HepG2 (cell line): Measurements from ENCODE around the gene HHIPL2. TPM values are rescaled to one million over a fixed set of nuclear protein-coding genes. Genes with fewer than 3 reads are reported as not detected.

ENCODE experiments used
- ATAC-seq: fragments of 200-7000 bp; cut with Tn5 transposase; 3 replicates; pipeline ENCODE4 v1.9.1; 2020; ENCODE audit warnings: mild to moderate bottlenecking, moderate library complexity
- BruUV-seq: library from RNA; stranded (reverse); fragments of 400-500 nt; replicated peaks from 2 replicates; lab custom pipeline; 2021; lab: Mats Ljungman, UMichigan
- CTCF ChIA-PET: fragments of 300-600 bp; formaldehyde crosslinking; extraction: SDS; loops from one replicate; lab custom pipeline; 2021; ENCODE audit warnings: low total read pairs, inconsistent platforms, low intra/inter-chr PET ratio; lab: Yijun Ruan, JAX
- POLR2A ChIA-PET: fragments of 350-600 bp; sonication (Branson Sonifier 250); formaldehyde crosslinking; loops from one replicate; lab custom pipeline; 2020; ENCODE audit warnings: antibody characterized with exemption, inconsistent platforms; lab: Yijun Ruan, JAX
- DNase-seq: peaks from one replicate; pipeline ENCODE4 v3.0.0-alpha.2; 2015; ENCODE audit warnings: low spot score
- FAIRE-seq: peaks from 3 replicates; lab custom pipeline; 2011; peaks lifted over from hg19 to GRCh38; lab: Jason Lieb, UNC
- H2AFZ ChIP-seq: one replicate; pipeline ENCODE4 v1.6.1; 2011; ENCODE audit warnings: low read length, inconsistent platforms
- H3K27ac ChIP-seq: fragments of 300-600 bp; 3 replicates; pipeline ENCODE4 v1.8.0; 2011; ENCODE audit warnings: mixed run types, mild to moderate bottlenecking, mixed read lengths, low read length, inconsistent platforms; ENCODE audit not compliant: insufficient read depth; ENCODE audit errors: extremely low read length
- H3K27me3 ChIP-seq, 2 experiments: fragments of 200-600 bp in 1 of 2; 2 replicates in 1 of 2; 3 replicates in 1 of 2; pipeline versions ENCODE4 v1.6.0 to v1.8.0; 2011; ENCODE audit warnings: low read length in 2 of 2, mild to moderate bottlenecking in 2 of 2, moderate library complexity in 2 of 2, inconsistent platforms in 1 of 2; ENCODE audit not compliant: insufficient read depth in 2 of 2, control insufficient read depth in 1 of 2
- H3K36me3 ChIP-seq, 2 experiments: fragments of 200-600 bp in 1 of 2; replicated peaks in 1 of 2; 2 replicates in 1 of 2; 3 replicates in 1 of 2; pipeline versions ENCODE4 v1.5.1 to v1.8.0; 2011; ENCODE audit warnings: low read length in 2 of 2, inconsistent platforms in 1 of 2; ENCODE audit not compliant: insufficient read depth in 2 of 2, control insufficient read depth in 1 of 2
- H3K4me1 ChIP-seq: 2 replicates; pipeline ENCODE4 v1.5.1; 2012; ENCODE audit warnings: low read length, inconsistent platforms; ENCODE audit not compliant: insufficient read depth
- H3K4me2 ChIP-seq: 2 replicates; pipeline ENCODE4 v1.6.0; 2011; ENCODE audit warnings: low read depth, low read length, inconsistent platforms
- H3K4me3 ChIP-seq, 3 experiments: fragments of 200-600 bp in 1 of 3; sonication (generic), shearing (Covaris generic) in 1 of 3; replicated peaks in 1 of 3; 2 replicates each; pipeline ENCODE4 v1.5.1; 2011 to 2016; ENCODE audit warnings: low read length in 3 of 3, inconsistent platforms in 2 of 3, low read depth in 2 of 3, mild to moderate bottlenecking in 2 of 3, control low read depth in 1 of 3, mixed read lengths in 1 of 3; ENCODE audit not compliant: insufficient read depth in 1 of 3
- H3K79me2 ChIP-seq: one replicate; pipeline ENCODE4 v1.6.1; 2011; ENCODE audit warnings: low read length, inconsistent platforms; ENCODE audit not compliant: insufficient read depth
- H3K9ac ChIP-seq: 2 replicates; pipeline ENCODE4 v1.6.0; 2011; ENCODE audit warnings: mild to moderate bottlenecking, low read depth, low read length, inconsistent platforms; ENCODE audit not compliant: insufficient read depth
- H3K9me3 ChIP-seq: 2 replicates; pipeline ENCODE4 v1.5.1; 2012; ENCODE audit warnings: mild to moderate bottlenecking, low read length
- H4K20me1 ChIP-seq: 2 replicates; pipeline ENCODE4 v1.6.0; 2011; ENCODE audit warnings: inconsistent platforms, mild to moderate bottlenecking, low read length, moderate library complexity; ENCODE audit not compliant: insufficient read depth
- AHDC1 ChIP-seq: sonication (generic); formaldehyde crosslinking; IDR thresholded peaks from 2 replicates; pipeline ENCODE4 v1.5.1; 2020; ENCODE audit warnings: mild to moderate bottlenecking, missing genetic modification reagents, borderline replicate concordance
- ARHGAP35 ChIP-seq: sonication (generic); formaldehyde crosslinking; IDR thresholded peaks from 2 replicates; pipeline ENCODE4 v1.9.0; 2022; ENCODE audit warnings: mild to moderate bottlenecking, inconsistent platforms, moderate library complexity, missing genetic modification reagents, borderline replicate concordance
- BHLHE40 ChIP-seq: IDR thresholded peaks from 2 replicates; pipeline ENCODE4 v1.6.1; 2011; ENCODE audit warnings: low read length, improper control_type of control experiment
- DNMT1 ChIP-seq: sonication (generic); formaldehyde crosslinking; IDR thresholded peaks from 2 replicates; pipeline ENCODE4 v1.5.1; 2020; ENCODE audit warnings: mild to moderate bottlenecking, missing genetic modification reagents
- DPF2 ChIP-seq: sonication (generic); formaldehyde crosslinking; IDR thresholded peaks from 2 replicates; pipeline ENCODE4 v1.4.0; 2020; ENCODE audit warnings: mild to moderate bottlenecking, low read depth, missing genetic modification reagents, borderline replicate concordance
- JDP2 ChIP-seq: sonication (generic); formaldehyde crosslinking; IDR thresholded peaks from 2 replicates; pipeline ENCODE4 v1.8.1; 2022; ENCODE audit warnings: missing genetic modification reagents, borderline replicate concordance
- JUNB ChIP-seq: sonication (generic); formaldehyde crosslinking; IDR thresholded peaks from 2 replicates; pipeline ENCODE4 v1.8.0; 2022; ENCODE audit warnings: missing genetic modification reagents, mild to moderate bottlenecking, borderline replicate concordance
- PREB ChIP-seq: sonication (generic); formaldehyde crosslinking; IDR thresholded peaks from 2 replicates; pipeline ENCODE4 v1.4.0; 2020; ENCODE audit warnings: missing genetic modification reagents
- RARG ChIP-seq: sonication (generic); formaldehyde crosslinking; IDR thresholded peaks from 2 replicates; pipeline ENCODE4 v1.4.0; 2020; ENCODE audit warnings: low read depth, mild to moderate bottlenecking, missing genetic modification reagents
- SOX13 ChIP-seq, 3 experiments: fragments of 450-650 bp in 1 of 3; sonication (generic) in 1 of 3; formaldehyde crosslinking in 1 of 3; IDR thresholded peaks in 2 of 3; conservative IDR thresholded peaks in 1 of 3; 2 replicates each; pipeline versions ENCODE4 v1.5.0 to v1.6.1; 2016 to 2020; ENCODE audit warnings: antibody characterized with exemption in 1 of 3, mild to moderate bottlenecking in 1 of 3, missing compliant biosample characterization in 1 of 3, missing genetic modification reagents in 1 of 3, moderate library complexity in 1 of 3
- ZNF264 ChIP-seq: sonication (generic); formaldehyde crosslinking; IDR thresholded peaks from 2 replicates; pipeline ENCODE4 v1.4.0; 2020; ENCODE audit warnings: missing genetic modification reagents
- ZNF335 ChIP-seq: sonication (generic); formaldehyde crosslinking; IDR thresholded peaks from 2 replicates; pipeline ENCODE4 v1.4.0; 2020; ENCODE audit warnings: missing genetic modification reagents
- ZNF629 ChIP-seq: sonication (generic); formaldehyde crosslinking; conservative IDR thresholded peaks from 2 replicates; pipeline ENCODE4 v1.5.0; 2020; ENCODE audit warnings: missing genetic modification reagents
- ZNF713 ChIP-seq: sonication (generic); formaldehyde crosslinking; IDR thresholded peaks from 2 replicates; pipeline ENCODE4 v1.4.0; 2020; ENCODE audit warnings: mild to moderate bottlenecking, missing genetic modification reagents
- ZNF737 ChIP-seq: sonication (generic); formaldehyde crosslinking; IDR thresholded peaks from 2 replicates; pipeline ENCODE4 v1.5.0; 2020; ENCODE audit warnings: missing genetic modification reagents, mild to moderate bottlenecking, borderline replicate concordance
- WGBS: methylation state at CpG from one replicate; pipeline ENCODE4 v1.1.6; 2017; ENCODE audit warnings: low lambda C conversion rate; 5-methylcytosine and 5-hydroxymethylcytosine counted together
- in situ Hi-C: cut with HindIII; loops from 2 replicates; pipeline ENCODE4 v1.10.0; 2017; ENCODE audit warnings: low pct_unique_long_range_greater_than_20kb; ENCODE audit not compliant: extremely low pct_ligation_motif_present
- intact Hi-C: fragments of 100-400 bp; cut with micrococcal nuclease; formaldehyde crosslinking; loops from one replicate; pipeline ENCODE4 v1.10.0; 2022; ENCODE audit not compliant: unreplicated experiment
- polyA plus RNA-seq, 8 experiments: library from polyadenylated mRNA; depleted of rRNA in 3 of 8; stranded (reverse) in 7 of 8; unstranded in 1 of 8; fragments of >200 nt; fragmentation: Illumina TruSeq in 4 of 8; extraction: Trizol in 4 of 8; gene quantifications; 2 replicates each; pipeline versions ENCODE4 v1.2.1 to v1.2.3, GENCODE V29; 2011 to 2016; ENCODE audit warnings: low read depth in 4 of 8, missing spikeins in 1 of 8, mixed read lengths in 1 of 8; ENCODE audit not compliant: insufficient read depth in 1 of 8
- total RNA-seq, 5 experiments: library from RNA; depleted of rRNA; stranded (reverse); fragments of >200 nt; fragmentation: Illumina TruSeq; extraction: Trizol; gene quantifications; 2 replicates each; pipeline ENCODE4 v1.2.3, GENCODE V29; 2016; ENCODE audit warnings: low read depth in 1 of 5

HHIPL2 gene
- total and polyA plus RNA-seq, 2 of the 13 experiments (the other 11 are each of a cell fraction or from before 2014, with no cell fraction given), result 0.53 to 1.3 TPM

- DNase-seq, result no peak
- H3K79me2 ChIP-seq, result no peaks in the 10 kb centered on the region
- no peak for ATAC-seq
- no peak overlapping the region for H3K27ac ChIP-seq
- TF ChIP-seq DNMT1, result no peak
- no peak for TF ChIP-seq BHLHE40
- TF ChIP-seq ZNF629, result no peak
- TF ChIP-seq RARG (CRISPR knock-in tag), result no peak
- no peak for TF ChIP-seq JDP2 (CRISPR knock-in tag)
- TF ChIP-seq ZNF264 (CRISPR knock-in tag), result no peak
- no peak for TF ChIP-seq PREB (CRISPR knock-in tag)
- TF ChIP-seq DPF2 (CRISPR knock-in tag), result no peak
- no peak for TF ChIP-seq ZNF335 (CRISPR knock-in tag)
- no peak for TF ChIP-seq ZNF737
- TF ChIP-seq JUNB, result no peak
- no peak for TF ChIP-seq AHDC1 (CRISPR knock-in tag)
- no peak for TF ChIP-seq ARHGAP35 (CRISPR knock-in tag)
- TF ChIP-seq SOX13 (IDR thresholded peaks at IDR 0.05), result no peak
- no peak for TF ChIP-seq SOX13 (CRISPR knock-in tag; conservative IDR thresholded peaks at IDR 0.05 in 1 of 2, IDR thresholded peaks at IDR 0.05 in 1 of 2)
- TF ChIP-seq ZNF713 (CRISPR knock-in tag), result no peak
- H3K9me3 ChIP-seq, result no peaks in the 10 kb centered on the region
- no peak overlapping the region for H3K4me3 ChIP-seq
- in situ Hi-C loops (no loop called here), intact Hi-C loops (no loop called here)
- no peaks in the 10 kb centered on the region for H3K36me3 ChIP-seq
- 49% methylated on average over 3 of the region's 3 CpGs for WGBS
- FAIRE-seq, result no peak
- no TSS peak for BruUV-seq
- H3K4me2 ChIP-seq, result no peak overlapping the region
- H2AFZ ChIP-seq, result no peak overlapping the region
- H4K20me1 ChIP-seq, result no peaks in the 10 kb centered on the region
- no peaks in the 10 kb centered on the region for H3K4me1 ChIP-seq
- H3K9ac ChIP-seq, result no peak overlapping the region
- CTCF ChIA-PET, result no interaction called here
- no peaks in the 10 kb centered on the region for H3K27me3 ChIP-seq
- POLR2A ChIA-PET, result no interaction called here
These were observed 18.0 kb downstream of the HHIPL2 start for GRCh38 chr1:222529916-222530315.
